Vagina (tissue), 2 donors: ENCODE results near the gene FAM90A26.
"Not testable (repeated sequence)": the region's sequence is repeated elsewhere in the genome, so short reads cannot be mapped to it uniquely, and the experiment has no call there.

Experiments used
- POLR2A ChIP-seq, 2 donors: fragments of 450-650 bp; IDR thresholded peaks; one replicate each; pipeline ENCODE4 v1.6.1; 2017; ENCODE audit warnings: antibody characterized with exemption in 2 of 2, mild to moderate bottlenecking in 2 of 2, moderate library complexity in 2 of 2
- POLR2AphosphoS5 ChIP-seq, 2 donors: sonication (generic); formaldehyde crosslinking; IDR thresholded peaks; one replicate each; pipeline ENCODE4 v1.9.0; 2017; ENCODE audit warnings: antibody characterized with exemption in 2 of 2, mild to moderate bottlenecking in 2 of 2, low read depth in 1 of 2; ENCODE audit not compliant: insufficient read depth in 1 of 2
- TF ChIP-seq, protein P1 (sequence below), 3 experiments: fragments of 450-650 bp in 2 of 3; fragments of 200-600 bp in 1 of 3; sonication (generic) in 1 of 3; IDR thresholded peaks; one replicate each; pipeline ENCODE4 v1.5.1; 2017 to 2019; ENCODE audit warnings: antibody characterized with exemption in 3 of 3, mild to moderate bottlenecking in 2 of 3, moderate library complexity in 2 of 3

DNA sequence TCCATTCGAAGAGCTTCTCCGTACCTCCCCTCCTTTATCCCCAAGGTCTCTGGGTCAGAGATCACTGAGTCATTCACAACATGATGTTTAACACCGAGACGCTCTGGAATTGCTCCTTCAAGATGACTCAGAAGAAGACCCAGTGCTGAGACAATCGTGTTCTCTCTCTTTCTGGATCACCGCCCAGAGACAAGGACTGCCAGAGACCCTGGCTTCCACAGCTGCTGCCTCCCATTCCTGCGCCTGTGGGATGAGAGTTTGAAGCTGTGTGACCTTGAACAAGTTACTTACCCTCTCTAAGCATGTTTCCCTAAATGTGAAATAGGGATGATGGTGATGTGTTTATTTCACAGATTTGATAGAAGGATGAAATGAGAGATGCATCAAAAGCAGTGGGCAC, 38.8 kb upstream of the FAM90A26 start:
- TF ChIP-seq, protein P1, sequence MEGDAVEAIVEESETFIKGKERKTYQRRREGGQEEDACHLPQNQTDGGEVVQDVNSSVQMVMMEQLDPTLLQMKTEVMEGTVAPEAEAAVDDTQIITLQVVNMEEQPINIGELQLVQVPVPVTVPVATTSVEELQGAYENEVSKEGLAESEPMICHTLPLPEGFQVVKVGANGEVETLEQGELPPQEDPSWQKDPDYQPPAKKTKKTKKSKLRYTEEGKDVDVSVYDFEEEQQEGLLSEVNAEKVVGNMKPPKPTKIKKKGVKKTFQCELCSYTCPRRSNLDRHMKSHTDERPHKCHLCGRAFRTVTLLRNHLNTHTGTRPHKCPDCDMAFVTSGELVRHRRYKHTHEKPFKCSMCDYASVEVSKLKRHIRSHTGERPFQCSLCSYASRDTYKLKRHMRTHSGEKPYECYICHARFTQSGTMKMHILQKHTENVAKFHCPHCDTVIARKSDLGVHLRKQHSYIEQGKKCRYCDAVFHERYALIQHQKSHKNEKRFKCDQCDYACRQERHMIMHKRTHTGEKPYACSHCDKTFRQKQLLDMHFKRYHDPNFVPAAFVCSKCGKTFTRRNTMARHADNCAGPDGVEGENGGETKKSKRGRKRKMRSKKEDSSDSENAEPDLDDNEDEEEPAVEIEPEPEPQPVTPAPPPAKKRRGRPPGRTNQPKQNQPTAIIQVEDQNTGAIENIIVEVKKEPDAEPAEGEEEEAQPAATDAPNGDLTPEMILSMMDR (IDR thresholded peaks at IDR 0.05): not testable (repeated sequence)
- not testable (repeated sequence) for TF ChIP-seq POLR2A (IDR thresholded peaks at IDR 0.05); POLR2AphosphoS5 (IDR thresholded peaks at IDR 0.05; ENCODE audit: insufficient read depth in 1 of 2, low read depth in 1 of 2)
